B cell (primary cell): ENCODE measurements around the gene PEX12. TPM values are rescaled to one million over a fixed set of nuclear protein-coding genes. Genes with fewer than 3 reads are reported as not detected.

Experiments
- ATAC-seq: fragments of 200-7000 bp; cut with Tn5 transposase; one replicate; pipeline ENCODE4 v1.10.0; 2021; ENCODE audit warnings: low read depth, mild to moderate bottlenecking, moderate number of reproducible peaks, moderate library complexity
- CTCF ChIA-PET: fragments of 350-600 bp; sonication (Branson Sonifier 250); formaldehyde crosslinking; loops from one replicate; lab custom pipeline; 2021; ENCODE audit warnings: antibody characterized with exemption, inconsistent platforms; lab: Charles Lee
- POLR2A ChIA-PET: fragments of 350-600 bp; sonication (Branson Sonifier 250); formaldehyde crosslinking; loops from one replicate; lab custom pipeline; 2021; ENCODE audit warnings: antibody characterized with exemption; lab: Charles Lee
- DNase-seq: peaks from one replicate; pipeline ENCODE4 v3.0.0; 2013
- H2AFZ ChIP-seq: 2 replicates; pipeline ENCODE4 v1.6.1; 2012; ENCODE audit warnings: mild to moderate bottlenecking, low read depth, low read length; ENCODE audit not compliant: insufficient read depth, poor library complexity, severe bottlenecking
- H3K27ac ChIP-seq, 2 donors: 1 replicate in 1 of 2; 2 replicates in 1 of 2; pipeline ENCODE4 v1.5.1; 2012 to 2013; ENCODE audit warnings: low read length in 2 of 2, mild to moderate bottlenecking in 2 of 2, moderate library complexity in 1 of 2
- H3K27me3 ChIP-seq, 4 experiments: fragments of 200-600 bp in 1 of 4; sonication (generic) in 1 of 4; replicated peaks in 1 of 4; 1 replicate in 2 of 4; 2 replicates in 2 of 4; pipeline versions ENCODE4 v1.6.1 to v1.7.0; 2013 to 2016; ENCODE audit warnings: low read length in 3 of 4, mild to moderate bottlenecking in 2 of 4, mixed read lengths in 1 of 4, moderate library complexity in 1 of 4; ENCODE audit not compliant: insufficient read depth in 4 of 4, control insufficient read depth in 3 of 4; ENCODE audit errors: control extremely low read depth in 1 of 4
- H3K36me3 ChIP-seq, 2 experiments: replicated peaks in 1 of 2; 1 replicate in 1 of 2; 2 replicates in 1 of 2; pipeline versions ENCODE4 v1.6.1 to v1.7.1; 2013; ENCODE audit warnings: low read length in 1 of 2; ENCODE audit not compliant: insufficient read depth in 2 of 2, control insufficient read depth in 1 of 2; ENCODE audit errors: control extremely low read depth in 1 of 2, extremely low read depth in 1 of 2
- H3K4me1 ChIP-seq, 2 donors: fragments of 200-600 bp in 1 of 2; sonication (generic) in 1 of 2; 1 replicate in 1 of 2; 2 replicates in 1 of 2; pipeline versions ENCODE4 v1.5.1 to v1.6.1; 2013 to 2017; ENCODE audit warnings: low read length in 2 of 2; ENCODE audit not compliant: control insufficient read depth in 2 of 2, insufficient read depth in 2 of 2
- H3K4me2 ChIP-seq: replicated peaks from 2 replicates; pipeline ENCODE3; 2012; ENCODE audit warnings: mild to moderate bottlenecking, low read depth, low read length; ENCODE audit not compliant: poor library complexity, severe bottlenecking
- H3K4me3 ChIP-seq, 5 experiments: fragments of 200-600 bp in 1 of 5; sonication (generic) in 1 of 5; 1 replicate in 3 of 5; 2 replicates in 2 of 5; pipeline versions ENCODE4 v1.5.1 to v1.7.0; 2011 to 2016; ENCODE audit warnings: low read length in 4 of 5, mild to moderate bottlenecking in 4 of 5, low read depth in 2 of 5, control low read depth in 1 of 5, moderate library complexity in 1 of 5; ENCODE audit not compliant: insufficient read depth in 1 of 5; ENCODE audit errors: control extremely low read depth in 1 of 5, extremely low read depth in 1 of 5
- H3K79me2 ChIP-seq: fragments of 200-600 bp; sonication (generic); one replicate; pipeline ENCODE4 v1.6.0; 2016; ENCODE audit warnings: low read length; ENCODE audit not compliant: control insufficient read depth, insufficient read depth
- H3K9ac ChIP-seq: fragments of 200-600 bp; sonication (generic); 2 replicates; pipeline ENCODE4 v1.6.1; 2017; ENCODE audit warnings: mild to moderate bottlenecking, low read length, moderate library complexity
- H3K9me3 ChIP-seq, 3 donors: one replicate each; pipeline versions ENCODE4 v1.6.1 to v1.7.1; 2013; ENCODE audit warnings: low read length in 2 of 3; ENCODE audit not compliant: control insufficient read depth in 2 of 3, insufficient read depth in 1 of 3; ENCODE audit errors: control extremely low read depth in 1 of 3
- H4K20me1 ChIP-seq: 2 replicates; pipeline ENCODE4 v1.6.0; 2012; ENCODE audit warnings: mild to moderate bottlenecking, low read length; ENCODE audit not compliant: insufficient read depth, control insufficient read depth, poor library complexity, severe bottlenecking
- H3K27ac Mint-ChIP-seq: one replicate; pipeline ENCODE4 v1.8.0; 2021; ENCODE audit warnings: mixed read lengths
- H3K27me3 Mint-ChIP-seq: one replicate; pipeline ENCODE4 v1.8.0; 2021; ENCODE audit warnings: mixed read lengths
- H3K4me1 Mint-ChIP-seq: one replicate; pipeline ENCODE4 v1.8.0; 2021; ENCODE audit warnings: mixed read lengths
- H3K4me3 Mint-ChIP-seq: one replicate; pipeline ENCODE4 v1.8.0; 2021; ENCODE audit warnings: mixed read lengths
- H3K9me3 Mint-ChIP-seq: one replicate; pipeline ENCODE4 v1.8.0; 2022; ENCODE audit warnings: mixed read lengths; ENCODE audit not compliant: insufficient read depth
- CTCF ChIP-seq: fragments of 200-600 bp; IDR thresholded peaks from one replicate; pipeline ENCODE4 v1.8.0; 2022; ENCODE audit warnings: antibody characterized with exemption, mild to moderate bottlenecking
- EZH2 ChIP-seq: IDR thresholded peaks from 2 replicates; pipeline ENCODE4 v1.6.1; 2012; ENCODE audit warnings: borderline replicate concordance, low read depth, mild to moderate bottlenecking, moderate library complexity, low read length; ENCODE audit not compliant: insufficient read depth, poor library complexity, severe bottlenecking
- WGBS: methylation state at CpG from one replicate; pipeline ENCODE4 v1.1.5; 2013; ENCODE audit warnings: missing lambda C conversion rate; ENCODE audit not compliant: insufficient coverage; 5-methylcytosine and 5-hydroxymethylcytosine counted together
- intact Hi-C: fragments of 100-400 bp; cut with micrococcal nuclease; formaldehyde crosslinking; loops from one replicate; pipeline ENCODE4 v1.10.0; 2022
- polyA plus RNA-seq: library from polyadenylated mRNA; depleted of rRNA; stranded (reverse); fragments of >200 nt; gene quantifications from 2 replicates; pipeline ENCODE4 v1.2.3, GENCODE V29; 2012
- total RNA-seq, 2 donors: library from RNA; stranded (reverse); fragments of 120-200 nt in 1 of 2; gene quantifications; 1 replicate in 1 of 2; 2 replicates in 1 of 2; pipeline versions ENCODE4 v1.2.3 to v1.2.4, GENCODE V29; 2013 to 2022

PEX12 gene
- total and polyA plus RNA-seq, 2 donors (not counting 1 experiment from before 2014, with no cell fraction given): 2.6 to 5.1 TPM

GRCh38 chr17:35554668-35555067 is 23.7 kb downstream of the PEX12 start:
- 100% methylated on average over 3 of the region's 5 CpGs for WGBS
- no peak overlapping the region for H3K4me2 ChIP-seq
- no peaks in the 10 kb centered on the region for H3K9me3 ChIP-seq
- intact Hi-C loops: loop anchor here (2.0 kb wide), 1 partner anchor 192 kb away; no protein-coding TSS in a partner anchor
- H3K9ac ChIP-seq: no peak overlapping the region
- no peaks in the 10 kb centered on the region for H3K36me3 ChIP-seq
- H3K27me3 ChIP-seq: peaks cover 0 to 14% (median 0%) of the 10 kb centered on the region in 4 experiments
- ChIA-PET POLR2A (no interaction called here), CTCF (interaction anchor here (0.7 to 2.3 kb wide), 2 partner anchors 62 to 192 kb away, joined by 3 to 14 read pairs; no protein-coding TSS in a partner anchor)
- Mint-ChIP-seq H3K4me1 (no peaks in the 10 kb centered on the region), H3K9me3 (no peaks in the 10 kb centered on the region), H3K4me3 (no peak overlapping the region), H3K27ac (no peak overlapping the region), H3K27me3 (peaks cover 35% of the 10 kb centered on the region)
- DNase-seq: no peak
- no peak for ATAC-seq
- TF ChIP-seq CTCF (no peak), EZH2 (no peak)
- H3K27ac ChIP-seq: no peak overlapping the region
- no peak overlapping the region for H2AFZ ChIP-seq
- no peaks in the 10 kb centered on the region for H4K20me1 ChIP-seq
- no peaks in the 10 kb centered on the region for H3K4me1 ChIP-seq
- no peak overlapping the region for H3K4me3 ChIP-seq
- no peaks in the 10 kb centered on the region for H3K79me2 ChIP-seq

GRCh38 chr17:35553310-35553709 is 25.1 kb downstream of the PEX12 start:
- Mint-ChIP-seq H3K27me3 (peaks cover 25% of the 10 kb centered on the region), H3K4me1 (no peaks in the 10 kb centered on the region), H3K9me3 (no peaks in the 10 kb centered on the region), H3K4me3 (no peak overlapping the region), H3K27ac (no peak overlapping the region)
- POLR2A ChIA-PET: no interaction called here
- Histone ChIP-seq H3K9ac (no peak overlapping the region), H3K36me3 (no peaks in the 10 kb centered on the region), H3K27me3 (peaks cover 0 to 10% (median 0%) of the 10 kb centered on the region in 4 experiments), H3K4me2 (no peak overlapping the region), H3K4me3 (no peak overlapping the region), H3K79me2 (no peaks in the 10 kb centered on the region), H3K9me3 (no peaks in the 10 kb centered on the region), H4K20me1 (no peaks in the 10 kb centered on the region), H2AFZ (no peak overlapping the region), H3K4me1 (no peaks in the 10 kb centered on the region), H3K27ac (no peak overlapping the region)
- CTCF ChIA-PET: no interaction called here
- TF ChIP-seq EZH2 (no peak), CTCF (no peak)
- WGBS: 100% methylated on average over 2 of the region's 4 CpGs
- ATAC-seq: no peak
- DNase-seq: no peak
- intact Hi-C loops: no loop called here
